Left kidney (tissue), 2 donors: ENCODE measurements around the gene ADM. TPM values are rescaled to one million over a fixed set of nuclear protein-coding genes. Genes with fewer than 3 reads are reported as not detected.

ENCODE experiments used
- DNase-seq: peaks from one replicate; pipeline ENCODE4 v3.0.0-alpha.2; 2013
- polyA plus RNA-seq: library from polyadenylated mRNA; unstranded; fragments of 120-200 nt; gene quantifications from one replicate; pipeline ENCODE4 v1.2.1, GENCODE V29; 2013; ENCODE audit not compliant: insufficient read length

The ADM gene
- polyA plus RNA-seq, 1 donor, result 6.4 TPM

- no peak for DNase-seq
Observed at GRCh38 chr11:10288881-10289764, 15.8 kb upstream of the ADM start.

- no peak for DNase-seq
Observed at GRCh38 chr11:10289765-10290380, 15.0 kb upstream of the ADM start.

DNA sequence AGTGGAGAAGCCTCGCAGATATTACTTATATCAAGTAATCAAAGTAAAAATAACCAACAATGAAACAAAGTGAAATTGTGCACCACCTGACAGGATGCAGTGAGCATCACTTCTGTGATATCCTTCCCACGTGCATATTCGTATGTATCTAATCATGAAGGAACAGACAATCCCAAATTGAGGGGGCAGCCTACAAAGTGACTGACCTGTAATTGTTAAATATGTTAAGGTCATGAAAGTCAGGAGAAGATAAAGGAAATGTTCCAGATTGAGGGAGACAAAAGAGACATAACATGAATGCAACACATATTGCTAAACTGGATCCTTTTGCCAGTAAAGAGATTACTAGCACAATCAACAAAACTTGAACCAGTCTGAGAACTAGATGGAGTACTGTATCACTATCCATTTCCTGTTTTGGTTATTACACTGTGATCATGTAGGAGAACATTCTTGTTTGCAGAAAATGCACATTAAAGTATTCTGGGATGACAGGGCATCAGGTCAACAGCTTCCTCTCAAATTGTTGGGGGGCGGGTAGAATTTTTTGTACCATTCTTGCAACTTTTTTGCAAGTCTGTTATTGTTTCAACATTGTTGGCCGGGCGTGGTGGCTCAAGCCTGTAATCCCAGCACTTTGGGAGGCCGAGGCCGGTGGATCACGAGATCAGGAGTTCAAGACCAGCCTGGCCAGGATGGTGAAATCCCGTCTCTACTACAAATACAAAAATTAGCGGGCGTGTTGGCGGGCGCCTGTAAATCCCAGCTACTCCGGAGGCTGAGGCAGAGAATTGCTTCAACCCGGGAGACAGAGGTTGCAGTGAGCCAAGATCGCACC, 12.9 kb upstream of the ADM start:
- no peak for DNase-seq

- peak; percentile 83 for DNase-seq
Observed at GRCh38 chr11:10293423-10294289, 11.2 kb upstream of the ADM start, which contains the start of gene SBF2. Gene SBF2 (minus strand): TSS chr11:10294219. CDS start chr11:10294069, 150 bp downstream.

DNA sequence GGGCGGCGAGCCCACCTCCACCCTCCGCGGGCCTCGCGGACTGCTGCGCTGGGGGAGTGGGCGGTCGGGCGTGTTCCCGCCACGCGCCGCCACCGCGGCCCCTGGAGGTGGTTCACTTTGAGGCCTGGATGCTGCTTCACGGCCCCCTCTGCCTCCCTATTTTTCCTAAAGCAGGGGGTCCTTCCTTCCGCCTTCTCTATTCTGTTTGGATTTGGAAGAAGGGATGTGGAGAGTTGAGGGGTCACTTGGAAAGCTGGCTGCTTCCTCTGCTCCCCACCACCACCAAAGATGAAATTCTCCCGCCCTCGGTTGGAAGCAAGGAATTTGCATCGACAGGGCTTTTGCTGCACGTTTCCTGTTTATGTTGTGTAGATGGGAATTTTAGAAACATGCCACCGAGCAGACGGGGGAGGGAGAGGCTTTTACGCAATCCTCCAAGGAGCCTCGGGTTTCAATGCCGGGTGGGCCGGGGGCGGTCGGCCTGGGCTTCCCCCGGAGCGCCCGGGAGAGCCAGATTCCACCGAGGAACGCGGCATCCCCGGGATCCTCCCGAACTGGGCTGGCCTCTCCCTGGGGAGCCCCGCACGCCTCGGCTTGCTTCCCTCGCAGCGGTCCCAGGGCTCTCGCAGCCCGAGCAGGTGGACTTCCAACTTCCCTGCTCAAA, 10.5 kb upstream of the ADM start:
- peak; percentile 81 for DNase-seq

- no peak for DNase-seq
Observed at GRCh38 chr11:10295064-10295901, 9.6 kb upstream of the ADM start.

DNA sequence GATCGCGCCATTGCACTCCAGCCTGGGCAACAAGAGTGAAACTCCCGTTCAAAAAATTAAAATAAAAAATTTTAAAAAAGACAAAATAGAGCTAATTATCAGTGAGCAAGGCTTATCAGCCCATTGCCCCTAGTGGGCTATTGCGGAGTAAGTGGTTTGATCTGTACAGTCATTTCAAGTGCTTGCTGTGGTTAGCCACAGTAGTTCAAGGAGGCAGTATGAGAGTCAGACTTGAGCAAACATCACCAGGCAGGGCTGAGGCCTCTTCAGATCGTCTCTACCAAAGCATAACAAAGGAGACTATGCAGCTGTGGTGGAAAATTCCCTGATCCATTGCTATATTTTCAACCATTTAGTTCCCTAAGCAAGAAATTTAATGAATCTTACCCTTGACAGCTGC, 6.5 kb upstream of the ADM start:
- no peak for DNase-seq

DNA sequence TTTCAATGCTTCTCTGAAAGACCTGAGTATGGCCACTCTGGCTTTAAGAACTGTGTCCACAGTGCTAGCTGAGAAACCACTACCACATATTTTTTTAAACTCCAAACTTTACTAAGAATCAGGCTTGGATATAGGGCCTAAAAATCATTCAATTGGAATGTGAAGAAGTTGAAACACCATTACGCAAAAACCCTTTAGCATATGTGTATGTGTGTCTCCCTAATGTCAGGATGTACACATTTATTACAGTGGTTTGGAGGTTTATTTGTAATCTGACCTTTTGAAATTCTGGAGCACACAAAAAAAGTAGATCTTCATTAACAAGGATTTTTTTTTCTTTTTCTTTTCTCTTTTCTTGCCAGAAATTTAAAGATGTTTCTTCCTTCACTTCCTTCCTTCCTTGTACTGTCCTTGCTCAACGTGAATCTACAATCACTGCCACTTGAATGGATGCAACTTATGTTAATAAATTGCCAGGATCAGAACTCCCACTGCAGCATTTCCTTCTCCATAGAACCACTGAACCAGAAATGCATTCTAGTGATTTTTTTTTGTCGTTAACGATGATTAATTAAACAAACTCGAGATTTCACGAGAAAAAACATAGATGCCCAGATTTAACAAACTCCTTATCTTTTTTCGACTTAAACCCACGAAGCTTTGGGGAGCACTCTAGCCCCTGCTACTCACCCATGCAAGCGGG, 3.1 kb upstream of the ADM start:
- DNase-seq, result no peak

- DNase-seq, result no peak
Observed at GRCh38 chr11:10302359-10302743, 2.5 kb upstream of the ADM start.

GRCh38 chr11:10302744-10303557, 1.9 kb upstream of the ADM start:
- DNase-seq, result peak; percentile 68

GRCh38 chr11:10303558-10304363, 1.1 kb upstream of the ADM start:
- no peak for DNase-seq

DNA sequence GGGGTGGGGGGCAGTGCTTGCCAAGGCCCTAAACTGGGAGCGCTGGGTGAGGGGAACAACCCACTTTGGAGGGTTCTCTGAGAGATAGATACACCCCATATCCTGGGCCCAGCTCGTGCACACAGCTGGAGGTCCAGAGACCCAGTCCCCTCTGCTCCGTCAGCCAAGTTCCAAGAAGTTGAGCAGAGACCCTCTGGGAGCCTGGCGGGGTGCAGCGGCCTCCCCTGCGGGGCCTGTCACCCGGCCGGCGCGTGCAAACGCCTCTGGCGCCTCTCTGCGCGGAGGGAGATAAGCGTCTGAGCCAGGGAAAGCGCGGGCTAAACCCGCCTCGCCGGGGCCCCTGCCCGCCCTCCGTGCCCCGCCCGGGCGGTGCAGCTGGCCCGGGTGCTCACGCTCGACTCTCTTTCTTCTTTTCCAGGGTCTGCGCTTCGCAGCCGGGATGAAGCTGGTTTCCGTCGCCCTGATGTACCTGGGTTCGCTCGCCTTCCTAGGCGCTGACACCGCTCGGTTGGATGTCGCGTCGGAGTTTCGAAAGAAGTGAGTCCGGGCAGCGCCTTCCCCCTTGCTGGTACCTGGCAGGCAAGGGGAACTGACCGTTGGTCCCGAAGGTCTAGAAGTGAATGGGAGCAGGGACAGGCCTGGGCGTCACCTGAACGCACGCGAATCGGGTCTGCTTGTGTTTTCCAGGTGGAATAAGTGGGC, 540 bp downstream of the ADM start:
- no peak for DNase-seq

- peak; percentile 48 for DNase-seq
Observed at GRCh38 chr11:10305964-10306918, 1.4 kb downstream of the ADM start.

DNA sequence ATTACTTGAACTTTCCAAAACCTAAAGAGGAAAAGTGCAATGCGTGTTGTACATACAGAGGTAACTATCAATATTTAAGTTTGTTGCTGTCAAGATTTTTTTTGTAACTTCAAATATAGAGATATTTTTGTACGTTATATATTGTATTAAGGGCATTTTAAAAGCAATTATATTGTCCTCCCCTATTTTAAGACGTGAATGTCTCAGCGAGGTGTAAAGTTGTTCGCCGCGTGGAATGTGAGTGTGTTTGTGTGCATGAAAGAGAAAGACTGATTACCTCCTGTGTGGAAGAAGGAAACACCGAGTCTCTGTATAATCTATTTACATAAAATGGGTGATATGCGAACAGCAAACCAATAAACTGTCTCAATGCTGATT, 2.1 kb downstream of the ADM start:
- no peak for DNase-seq

- DNase-seq, result peak; percentile 83
Observed at GRCh38 chr11:10307400-10308200, 2.7 kb downstream of the ADM start.
